Neuronal stem cell (in vitro differentiated cells): ENCODE results near the gene ARHGDIB.

Source experiments
- DNase-seq: peaks from one replicate; pipeline ENCODE4 v3.0.0-alpha.2; 2013; ENCODE audit warnings: low spot score
- H2AFZ ChIP-seq: one replicate; pipeline ENCODE4 v1.6.1; 2013; ENCODE audit warnings: mild to moderate bottlenecking, low read length, inconsistent platforms
- H2AK5ac ChIP-seq: 2 replicates; pipeline ENCODE4 v1.6.1; 2013; ENCODE audit warnings: low read depth, mild to moderate bottlenecking, inconsistent platforms, low read length, moderate library complexity, mixed read lengths
- H2BK120ac ChIP-seq: 2 replicates; pipeline ENCODE4 v1.6.1; 2013; ENCODE audit warnings: low read depth, mild to moderate bottlenecking, inconsistent platforms, low read length, moderate library complexity, mixed read lengths
- H2BK12ac ChIP-seq: one replicate; pipeline ENCODE4 v1.6.1; 2013; ENCODE audit warnings: low read length, inconsistent platforms
- H2BK15ac ChIP-seq: 2 replicates; pipeline ENCODE4 v1.6.1; 2013; ENCODE audit warnings: mild to moderate bottlenecking, low read length, inconsistent platforms, mixed read lengths
- H2BK5ac ChIP-seq: one replicate; pipeline ENCODE4 v1.6.1; 2013; ENCODE audit warnings: inconsistent platforms, mild to moderate bottlenecking, low read length, moderate library complexity
- H3K14ac ChIP-seq: one replicate; pipeline ENCODE4 v1.6.1; 2013; ENCODE audit warnings: low read length, inconsistent platforms
- H3K18ac ChIP-seq: 2 replicates; pipeline ENCODE4 v1.6.1; 2013; ENCODE audit warnings: low read length, inconsistent platforms
- H3K23ac ChIP-seq: 2 replicates; pipeline ENCODE4 v1.6.1; 2013; ENCODE audit warnings: low read depth, mild to moderate bottlenecking, mixed read lengths, low read length, inconsistent platforms; ENCODE audit not compliant: poor library complexity
- H3K27ac ChIP-seq: replicated peaks from 3 replicates; pipeline ENCODE4 v1.5.1; 2013; ENCODE audit warnings: low read length, inconsistent platforms
- H3K27me3 ChIP-seq, 3 experiments: 2 replicates each; pipeline ENCODE4 v1.6.1; 2013; ENCODE audit warnings: low read length in 3 of 3, mild to moderate bottlenecking in 2 of 3, inconsistent platforms in 1 of 3, low read depth in 1 of 3, mixed read lengths in 1 of 3, moderate library complexity in 1 of 3; ENCODE audit not compliant: control insufficient read depth in 3 of 3, insufficient read depth in 3 of 3
- H3K36me3 ChIP-seq, 2 donors: replicated peaks in 1 of 2; 2 replicates each; pipeline ENCODE4 v1.6.1; 2013; ENCODE audit warnings: low read length in 2 of 2; ENCODE audit not compliant: control insufficient read depth in 2 of 2, insufficient read depth in 2 of 2
- H3K4ac ChIP-seq: 2 replicates; pipeline ENCODE4 v1.6.1; 2013; ENCODE audit warnings: inconsistent platforms, mild to moderate bottlenecking, low read length, moderate library complexity
- H3K4me1 ChIP-seq, 2 donors: 1 replicate in 1 of 2; 2 replicates in 1 of 2; pipeline ENCODE4 v1.6.1; 2013; ENCODE audit warnings: low read length in 2 of 2, low read depth in 1 of 2; ENCODE audit not compliant: control insufficient read depth in 2 of 2, insufficient read depth in 1 of 2
- H3K4me2 ChIP-seq: one replicate; pipeline ENCODE4 v1.6.1; 2013; ENCODE audit warnings: mild to moderate bottlenecking, low read length, inconsistent platforms; ENCODE audit not compliant: insufficient read depth, poor library complexity, severe bottlenecking
- H3K4me3 ChIP-seq, 2 donors: 2 replicates each; pipeline ENCODE4 v1.5.1; 2013; ENCODE audit warnings: low read length in 2 of 2, mild to moderate bottlenecking in 2 of 2, inconsistent platforms in 1 of 2, moderate library complexity in 1 of 2
- H3K79me1 ChIP-seq: one replicate; pipeline ENCODE4 v1.6.1; 2013; ENCODE audit warnings: low read depth, mild to moderate bottlenecking, inconsistent platforms, low read length, moderate library complexity
- H3K9ac ChIP-seq: one replicate; pipeline ENCODE4 v1.6.1; 2013; ENCODE audit warnings: mild to moderate bottlenecking, low read depth, low read length, inconsistent platforms; ENCODE audit not compliant: poor library complexity
- H3K9me3 ChIP-seq, 2 donors: replicated peaks in 1 of 2; 2 replicates each; pipeline versions ENCODE3 to v1.6.1; 2013; ENCODE audit warnings: low read length in 2 of 2, mild to moderate bottlenecking in 2 of 2, inconsistent platforms in 1 of 2, low read depth in 1 of 2, mixed read lengths in 1 of 2, moderate library complexity in 1 of 2; ENCODE audit not compliant: control insufficient read depth in 2 of 2, insufficient read depth in 1 of 2
- H4K8ac ChIP-seq: one replicate; pipeline ENCODE4 v1.6.1; 2013; ENCODE audit warnings: low read depth, mild to moderate bottlenecking, inconsistent platforms, low read length, moderate library complexity
- H4K91ac ChIP-seq: one replicate; pipeline ENCODE4 v1.6.1; 2013; ENCODE audit warnings: low read length, low read depth, mild to moderate bottlenecking, inconsistent platforms; ENCODE audit not compliant: poor library complexity
- WGBS, 2 donors: extraction: QIAGEN DNeasy Blood & Tissue Kit; methylation state at CpG; one replicate each; pipeline ENCODE4 v1.1.7; 2013; ENCODE audit warnings: missing lambda C conversion rate in 2 of 2, mixed read lengths in 1 of 2; ENCODE audit not compliant: insufficient read length in 2 of 2, insufficient replicate concordance in 1 of 2; ENCODE audit errors: extremely low coverage in 2 of 2; 5-methylcytosine and 5-hydroxymethylcytosine counted together

ARHGDIB gene

GRCh38 chr12:14999021-14999694, 37.8 kb upstream of the ARHGDIB start:
- DNase-seq, result no peak
- no CpG with 5 or more reads among the region's 2 CpGs for WGBS, 2 donors
- H3K9ac ChIP-seq, result no peak overlapping the region

DNA sequence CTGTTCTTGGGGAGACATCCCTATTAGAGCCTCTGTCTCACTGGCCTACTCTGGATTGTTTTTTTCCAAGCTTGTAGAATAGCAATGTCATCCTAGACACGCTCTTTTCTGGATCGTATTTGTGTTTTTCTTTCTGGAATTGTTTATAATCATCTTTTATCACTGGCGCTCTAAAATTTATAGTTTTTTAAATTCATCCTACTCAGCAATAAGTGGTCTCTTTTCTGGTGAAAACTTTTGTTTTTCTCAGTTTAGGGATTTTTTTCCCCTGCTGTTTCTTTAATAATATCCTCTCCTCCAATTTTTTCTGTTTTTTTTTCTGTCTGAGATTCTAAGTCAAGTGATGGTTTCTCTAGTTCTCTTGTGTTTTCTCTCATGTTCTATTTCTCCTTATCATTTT, 36.6 kb upstream of the ARHGDIB start:
- DNase-seq, result no peak
- H3K27ac ChIP-seq, result no peak overlapping the region
- no peak overlapping the region for H2BK120ac ChIP-seq
- H3K27me3 ChIP-seq, result peaks cover 0 to 8% (median 0%) of the 10 kb centered on the region in 3 experiments
- H3K36me3 ChIP-seq, result no peaks in the 10 kb centered on the region
- no peak overlapping the region for H2BK12ac ChIP-seq
- H3K4me2 ChIP-seq, result no peak overlapping the region
- H3K9ac ChIP-seq, result no peak overlapping the region
- no CpG with 5 or more reads among the region's 3 CpGs for WGBS, 2 donors
- no peaks in the 10 kb centered on the region for H3K79me1 ChIP-seq
- H3K14ac ChIP-seq, result no peak overlapping the region
- H3K9me3 ChIP-seq, result no peaks in the 10 kb centered on the region
- no peak overlapping the region for H3K18ac ChIP-seq
- H2BK15ac ChIP-seq, result no peak overlapping the region
- peaks cover 0 to 8% of the 10 kb centered on the region in 2 donors for H3K4me1 ChIP-seq
- no peak overlapping the region for H4K8ac ChIP-seq
- H3K23ac ChIP-seq, result no peak overlapping the region
- H2AFZ ChIP-seq, result no peak overlapping the region
- H2BK5ac ChIP-seq, result no peak overlapping the region
- H4K91ac ChIP-seq, result no peak overlapping the region
- no peak overlapping the region for H3K4ac ChIP-seq
- H3K4me3 ChIP-seq, result no peak overlapping the region
- H2AK5ac ChIP-seq, result no peak overlapping the region

More at GRCh38 chr12:14999021-14999694, 37.8 kb upstream of the ARHGDIB start:
- H2BK12ac ChIP-seq, result no peak overlapping the region
- no peak overlapping the region for H2BK120ac ChIP-seq
- H3K4ac ChIP-seq, result no peak overlapping the region
- no peak overlapping the region for H4K91ac ChIP-seq
- H3K14ac ChIP-seq, result no peak overlapping the region
- no peak overlapping the region for H2BK5ac ChIP-seq
- H4K8ac ChIP-seq, result no peak overlapping the region
- H3K23ac ChIP-seq, result no peak overlapping the region
- peaks cover 0 to 13% (median 0%) of the 10 kb centered on the region in 3 experiments for H3K27me3 ChIP-seq
- no peak overlapping the region for H3K4me3 ChIP-seq
- H3K4me1 ChIP-seq, result peaks cover 0 to 8% of the 10 kb centered on the region in 2 donors
- no peak overlapping the region for H3K18ac ChIP-seq
- H3K27ac ChIP-seq, result no peak overlapping the region
- H3K36me3 ChIP-seq, result no peaks in the 10 kb centered on the region
- no peaks in the 10 kb centered on the region for H3K79me1 ChIP-seq
- H3K4me2 ChIP-seq, result no peak overlapping the region
- H2BK15ac ChIP-seq, result no peak overlapping the region
- H2AFZ ChIP-seq, result no peak overlapping the region
- no peak overlapping the region for H2AK5ac ChIP-seq
- H3K9me3 ChIP-seq, result no peaks in the 10 kb centered on the region

DNA sequence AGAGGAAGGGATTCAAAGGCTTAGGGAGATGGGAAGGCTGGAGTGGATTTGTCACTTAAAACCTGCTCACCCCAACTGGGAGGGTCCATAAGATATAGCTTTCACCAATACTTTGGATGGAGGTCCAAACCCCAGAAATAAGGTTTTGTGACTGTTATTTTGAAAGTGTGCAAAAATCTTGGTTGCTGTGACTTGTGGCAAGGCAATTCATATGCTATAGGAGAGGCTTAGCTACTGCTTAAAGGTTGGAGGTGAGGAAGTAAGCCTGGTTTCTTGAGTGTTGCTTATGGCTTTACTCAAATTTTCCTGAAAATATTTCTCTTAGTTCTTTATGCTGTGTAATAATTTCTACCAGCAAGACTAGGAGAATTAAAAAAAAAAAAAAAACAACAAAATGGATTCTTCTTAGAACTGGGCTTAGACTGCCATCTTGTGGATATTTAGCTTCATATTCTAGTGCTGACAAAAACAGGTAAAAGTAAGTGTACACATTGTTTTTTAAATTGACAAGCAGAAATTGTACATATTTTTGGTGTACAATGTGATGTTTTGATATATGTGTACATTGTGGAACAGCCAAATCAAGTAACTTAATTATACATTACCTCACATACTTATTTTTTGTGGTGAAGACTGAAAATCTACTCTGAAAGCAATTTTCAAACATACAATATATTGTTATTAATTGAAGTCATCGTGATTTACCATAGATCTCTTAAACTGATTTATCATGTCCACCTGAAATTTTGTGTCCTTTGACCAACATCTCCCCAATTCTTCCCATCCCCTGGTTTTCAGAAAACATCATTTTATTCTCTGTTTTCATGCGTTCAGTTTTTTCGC, 34.4 kb upstream of the ARHGDIB start:
- Histone ChIP-seq H3K79me1 (no peaks in the 10 kb centered on the region), H2BK15ac (no peak overlapping the region), H3K27ac (no peak overlapping the region), H3K36me3 (no peaks in the 10 kb centered on the region), H4K8ac (no peak overlapping the region), H2BK12ac (no peak overlapping the region), H3K4me1 (no peaks in the 10 kb centered on the region), H3K4me2 (no peak overlapping the region), H4K91ac (no peak overlapping the region), H2AFZ (no peak overlapping the region), H2BK120ac (no peak overlapping the region), H3K27me3 (no peaks in the 10 kb centered on the region), H3K4me3 (no peak overlapping the region), H2BK5ac (no peak overlapping the region), H3K9me3 (no peaks in the 10 kb centered on the region), H3K14ac (no peak overlapping the region), H3K9ac (no peak overlapping the region), H3K18ac (no peak overlapping the region), H2AK5ac (no peak overlapping the region), H3K4ac (no peak overlapping the region), H3K23ac (no peak overlapping the region)
- peak; percentile 24 for DNase-seq
- WGBS, 2 donors, result no CpG with 5 or more reads among the region's 3 CpGs

DNA sequence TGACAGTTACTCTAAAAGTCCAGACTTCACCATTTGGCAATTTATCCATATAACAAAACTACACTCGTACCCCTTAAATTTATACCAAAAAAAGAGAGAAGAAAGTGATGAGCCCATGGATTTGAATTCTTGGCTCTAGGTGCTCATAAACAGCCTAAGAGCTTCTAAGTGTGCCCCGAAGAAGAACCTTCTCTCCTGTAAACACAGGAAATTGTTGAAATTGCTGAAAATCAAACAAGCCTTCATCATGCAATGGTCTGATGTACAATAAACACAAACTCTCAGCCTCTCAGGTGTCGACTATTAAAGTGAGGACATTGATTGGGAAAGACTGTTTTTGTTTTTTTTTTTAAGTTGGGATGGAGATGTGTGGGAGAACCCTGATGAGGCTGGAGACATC, 33.2 kb upstream of the ARHGDIB start:
- Histone ChIP-seq H3K9ac (no peak overlapping the region), H3K27me3 (no peaks in the 10 kb centered on the region), H4K8ac (no peak overlapping the region), H2AK5ac (no peak overlapping the region), H3K23ac (no peak overlapping the region), H3K4ac (no peak overlapping the region), H3K14ac (no peak overlapping the region), H2BK12ac (no peak overlapping the region), H2BK15ac (no peak overlapping the region), H2AFZ (no peak overlapping the region), H2BK120ac (no peak overlapping the region), H3K9me3 (peaks cover 0 to under 1% of the 10 kb centered on the region in 2 donors), H3K4me3 (no peak overlapping the region), H2BK5ac (no peak overlapping the region), H3K18ac (no peak overlapping the region), H3K36me3 (no peaks in the 10 kb centered on the region), H4K91ac (no peak overlapping the region), H3K4me2 (no peak overlapping the region), H3K27ac (no peak overlapping the region), H3K4me1 (no peaks in the 10 kb centered on the region), H3K79me1 (no peaks in the 10 kb centered on the region)
- no peak for DNase-seq
- WGBS, 2 donors, result no CpG with 5 or more reads among the region's 3 CpGs
